Midbrain (tissue), 1 donor: ENCODE data around the gene TCF3.
A peak's percentile ranks its signal among the peaks of the same experiment; 100 is the strongest.

Experiments used
- DNase-seq: peaks from one replicate; lab custom pipeline; 2025; lab: John Stamatoyannopoulos, UW

The TCF3 gene

DNA sequence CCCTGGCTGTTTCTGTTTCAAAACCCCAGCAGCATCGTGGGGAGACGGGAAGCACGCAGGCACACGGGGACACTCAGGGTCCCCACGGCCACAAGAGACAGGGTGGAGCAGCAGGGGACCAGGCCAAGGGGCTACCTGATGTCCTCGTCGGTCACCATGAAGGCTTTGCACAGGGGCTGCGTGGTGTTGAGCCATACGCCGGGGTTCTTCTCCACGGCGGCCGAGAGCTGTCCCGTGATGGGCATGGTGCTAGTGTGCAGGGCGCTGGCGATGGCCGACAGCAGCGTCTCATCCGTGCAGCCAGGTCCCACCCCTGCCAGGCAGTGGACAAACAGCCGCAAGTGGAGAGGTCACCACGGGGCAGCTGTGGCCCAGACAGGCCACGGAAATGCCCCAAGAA is 71.5 kb downstream of the TCF3 start:
- no peak for DNase-seq

DNA sequence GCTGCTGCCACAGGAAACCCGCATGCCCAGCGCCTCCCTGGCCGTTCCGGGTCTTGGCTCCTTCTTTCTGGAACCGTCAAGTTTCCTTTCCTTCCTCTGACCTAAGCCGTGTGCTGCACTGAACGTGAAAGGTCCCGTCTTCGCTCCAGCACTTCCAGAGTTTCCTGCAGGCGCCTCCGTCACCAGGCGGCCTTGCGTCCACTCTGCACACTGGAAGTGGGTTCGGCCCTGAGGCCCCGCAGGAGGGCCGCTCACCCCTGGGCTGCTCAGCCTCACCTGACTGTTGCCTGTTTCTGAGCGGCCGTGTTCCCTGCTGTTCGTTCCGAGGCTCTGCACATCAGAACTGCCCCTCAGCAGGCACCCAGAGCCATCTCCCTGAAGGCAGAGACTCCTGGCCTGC is 72.0 kb downstream of the TCF3 start:
- no peak for DNase-seq

DNA sequence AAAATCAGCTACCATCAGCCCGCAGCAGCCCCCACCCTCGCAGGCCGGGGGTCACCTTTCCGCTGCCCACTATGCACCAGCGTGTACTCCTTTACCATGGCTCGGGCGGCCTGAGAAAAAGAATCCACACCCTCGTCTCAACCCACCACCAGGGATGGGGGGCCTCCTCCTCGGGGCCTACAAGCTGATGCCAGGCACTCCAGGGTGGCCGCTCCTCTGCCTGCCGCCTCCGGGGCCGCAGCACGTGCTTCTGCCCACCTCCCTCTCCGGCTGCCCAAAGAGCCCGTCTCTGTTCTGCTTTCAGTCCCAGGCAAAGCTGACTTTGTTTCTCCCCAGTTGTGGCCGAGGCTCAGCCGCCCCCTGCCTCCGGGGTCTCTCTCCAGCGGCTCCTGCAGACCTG is 73.2 kb downstream of the TCF3 start:
- DNase-seq, result no peak

DNA sequence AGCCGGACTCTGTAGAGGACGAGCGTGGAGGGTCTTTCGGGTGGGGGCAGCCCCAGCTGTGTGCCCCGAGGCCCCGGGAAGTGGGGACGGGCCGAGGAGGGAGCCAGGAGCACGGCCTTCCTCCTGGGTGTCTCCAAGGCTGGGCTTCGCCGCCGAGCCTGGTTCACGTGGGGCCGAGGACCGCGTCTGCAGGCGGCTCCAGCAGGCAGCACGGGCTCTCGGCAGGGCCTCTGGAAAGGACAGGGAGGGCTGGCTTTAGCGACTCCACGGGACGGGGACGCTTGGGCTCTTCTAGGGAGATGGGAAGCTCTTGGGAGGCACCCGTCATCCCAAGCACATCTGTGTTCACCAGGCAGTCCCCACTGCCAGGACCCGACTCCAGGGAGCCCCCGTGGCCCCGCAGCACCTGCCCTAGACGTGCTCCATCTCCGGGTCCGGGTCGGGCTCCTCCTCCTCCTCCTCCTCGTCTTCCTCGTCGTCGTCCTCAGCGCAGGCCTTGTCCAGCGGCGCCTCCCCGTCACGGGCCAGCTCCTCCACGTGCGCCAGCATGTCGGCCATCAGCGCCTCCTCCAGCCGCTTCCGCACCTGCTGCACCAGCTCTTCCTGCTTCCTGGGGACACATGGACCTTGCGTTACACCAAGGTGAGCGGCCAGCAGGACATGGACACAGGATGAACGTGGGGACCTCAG is 74.3 kb downstream of the TCF3 start:
- DNase-seq, result no peak

DNA sequence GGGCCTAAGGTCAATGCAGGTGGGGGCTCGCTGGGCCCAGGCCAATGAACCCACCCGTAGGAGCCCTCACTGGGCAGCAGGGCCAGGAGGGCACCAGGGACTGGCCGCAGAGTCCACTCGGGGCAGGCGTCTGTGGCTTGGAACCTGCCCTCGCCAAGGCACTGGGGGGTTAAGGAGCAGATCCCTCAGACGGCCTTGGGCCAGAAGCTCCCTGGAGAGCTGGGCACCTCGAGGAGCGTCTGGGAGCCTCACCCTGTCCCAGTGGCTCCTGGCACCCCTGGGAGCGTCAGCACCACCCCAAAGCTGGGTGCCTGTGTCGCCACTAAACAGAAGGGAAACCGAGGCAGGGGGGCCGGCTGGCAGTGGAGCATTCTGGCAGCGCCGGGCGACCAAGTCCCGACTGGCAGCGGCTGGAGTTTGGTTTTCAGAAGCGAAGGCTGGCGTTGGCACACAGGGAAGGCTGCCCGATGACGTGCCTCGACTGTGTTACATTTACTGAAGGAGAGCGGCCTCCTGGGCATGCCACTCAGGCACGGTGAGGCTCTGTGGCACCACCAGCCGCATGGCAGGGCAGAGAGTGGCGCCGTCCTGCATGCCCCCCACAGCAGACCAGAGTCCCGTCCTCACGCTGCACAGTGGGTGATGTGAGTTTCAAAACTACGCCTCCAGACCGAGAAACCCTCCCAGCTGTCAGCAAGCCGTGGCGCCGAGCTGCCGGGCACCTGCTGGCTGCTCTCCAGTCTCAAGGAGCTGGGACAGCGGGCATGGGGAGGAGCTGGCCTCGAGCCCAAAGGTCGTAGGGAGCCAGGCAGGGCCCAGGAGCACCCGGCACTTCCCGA is 75.1 kb downstream of the TCF3 start:
- no peak for DNase-seq

DNA sequence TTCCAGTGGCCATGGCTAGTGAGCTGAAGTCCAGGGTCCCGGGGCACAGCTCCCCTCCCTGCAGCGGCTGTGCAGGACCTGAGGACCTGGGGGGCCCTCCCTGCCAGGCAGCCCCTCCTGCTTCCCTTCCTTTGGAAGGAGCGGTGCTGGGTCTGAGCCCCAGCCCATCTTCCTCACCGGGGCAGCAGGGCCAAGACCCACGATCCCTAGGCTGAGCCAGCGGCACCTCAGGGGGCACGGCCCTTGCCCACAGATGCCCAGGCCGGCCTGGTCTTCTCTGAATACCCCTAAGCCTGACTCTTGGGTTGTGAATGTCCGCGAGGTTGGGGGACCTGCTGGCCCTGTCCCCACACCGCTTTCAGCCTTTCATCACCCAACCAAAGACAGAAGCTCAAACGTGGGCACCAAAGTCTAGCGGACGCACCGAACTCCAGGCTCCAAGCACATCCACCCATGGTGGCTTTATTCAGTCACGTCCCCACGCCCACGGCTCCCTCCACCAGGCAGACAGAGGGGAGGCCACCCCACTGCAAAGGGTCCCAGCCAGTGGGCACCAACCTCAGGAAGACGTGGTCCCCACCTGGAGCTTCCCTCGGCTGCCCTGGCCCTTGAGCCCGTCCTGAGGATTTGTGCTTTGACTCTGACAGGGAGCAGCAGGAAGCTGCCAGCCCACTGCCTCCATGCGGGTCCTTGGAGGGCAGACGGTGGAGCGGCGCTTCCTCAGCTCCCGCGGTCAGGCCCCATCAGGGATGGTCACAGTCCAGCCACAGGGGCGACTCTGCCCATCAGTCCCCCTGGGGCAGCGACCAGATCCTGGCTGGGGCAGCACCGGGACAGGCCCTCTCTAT is 75.9 kb downstream of the TCF3 start:
- DNase-seq, result no peak

DNA sequence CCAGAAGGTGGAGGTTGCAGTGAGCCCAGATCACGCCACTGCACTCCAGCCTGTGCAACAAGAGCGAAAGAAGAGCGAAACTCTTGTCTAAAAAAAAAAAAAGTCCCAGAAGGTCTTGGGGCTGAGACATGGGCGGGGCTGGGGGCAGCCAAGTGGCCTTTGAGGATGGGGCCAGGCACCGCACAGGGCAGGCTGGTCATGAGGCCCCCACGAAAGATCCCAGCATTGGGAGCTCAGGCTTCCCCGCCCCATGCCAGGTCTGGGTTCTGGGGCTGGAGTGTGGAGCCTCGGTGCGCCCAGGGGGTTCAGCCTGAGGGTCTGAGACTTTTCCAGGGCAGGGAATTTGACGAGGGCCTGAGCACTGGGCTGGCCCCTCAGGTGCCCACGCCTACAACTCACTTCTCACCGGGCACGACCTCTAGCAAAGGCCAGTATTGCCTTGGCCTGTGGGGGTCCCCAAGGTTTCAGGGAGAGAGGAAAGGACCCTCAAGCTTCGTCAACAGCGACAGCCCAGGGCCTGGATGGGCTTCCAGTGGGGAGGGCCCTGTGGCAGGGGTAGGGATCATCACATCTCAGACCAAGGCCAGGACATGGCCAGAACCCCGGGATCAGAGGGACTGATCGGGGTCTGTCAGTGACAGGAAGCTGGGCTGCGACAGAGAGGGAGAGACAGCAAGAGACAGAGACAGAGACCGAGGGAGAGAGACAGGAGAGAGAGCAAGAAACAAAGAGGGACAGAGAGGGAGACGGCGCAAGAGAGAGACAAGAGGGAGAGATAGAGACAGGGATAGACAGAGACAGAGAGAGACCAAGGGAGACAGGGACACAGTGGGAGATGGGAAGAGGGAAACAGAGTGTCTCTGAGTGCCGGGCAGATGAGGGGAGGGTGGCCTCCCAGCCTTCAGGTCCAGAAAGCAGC is 76.8 kb downstream of the TCF3 start:
- no peak for DNase-seq

DNA sequence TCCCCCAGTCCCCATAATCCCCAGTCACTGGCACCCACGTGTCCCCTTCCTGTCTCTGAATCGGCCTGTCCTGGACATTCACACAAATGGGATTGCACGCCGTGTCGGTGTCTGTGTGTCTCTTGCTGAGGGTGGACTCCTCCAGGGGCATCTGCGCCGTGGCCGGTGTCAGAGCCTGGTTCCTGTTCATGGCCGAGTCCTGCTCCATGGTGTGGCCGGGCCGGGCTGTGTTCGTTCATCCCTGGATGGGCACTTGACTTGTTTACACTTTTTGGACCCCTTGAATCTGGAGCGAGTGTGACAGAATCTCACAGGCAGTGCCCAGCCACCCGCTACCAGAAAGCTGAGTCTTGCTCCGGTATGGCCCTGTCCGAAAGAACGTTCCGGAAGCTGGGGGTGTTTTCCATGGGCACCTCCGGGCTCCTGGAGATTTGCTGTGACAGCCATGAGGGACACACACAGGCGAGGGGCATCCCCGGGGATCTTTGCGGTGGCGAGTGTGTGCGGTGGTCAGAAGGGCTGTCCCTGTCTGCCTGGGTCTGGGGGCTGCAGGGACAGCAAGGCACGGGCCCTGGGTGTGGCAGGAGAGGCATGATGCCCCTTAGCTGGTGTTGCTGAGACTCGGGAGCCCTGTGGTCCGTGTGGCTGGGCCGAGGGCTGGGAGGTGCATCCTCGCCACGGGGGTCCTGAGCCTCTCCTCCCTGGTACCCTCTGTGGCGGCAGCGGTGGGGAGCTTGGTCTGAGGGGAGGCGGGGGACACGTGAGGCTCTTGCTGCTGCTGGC is 77.9 kb downstream of the TCF3 start:
- DNase-seq, result no peak

DNA sequence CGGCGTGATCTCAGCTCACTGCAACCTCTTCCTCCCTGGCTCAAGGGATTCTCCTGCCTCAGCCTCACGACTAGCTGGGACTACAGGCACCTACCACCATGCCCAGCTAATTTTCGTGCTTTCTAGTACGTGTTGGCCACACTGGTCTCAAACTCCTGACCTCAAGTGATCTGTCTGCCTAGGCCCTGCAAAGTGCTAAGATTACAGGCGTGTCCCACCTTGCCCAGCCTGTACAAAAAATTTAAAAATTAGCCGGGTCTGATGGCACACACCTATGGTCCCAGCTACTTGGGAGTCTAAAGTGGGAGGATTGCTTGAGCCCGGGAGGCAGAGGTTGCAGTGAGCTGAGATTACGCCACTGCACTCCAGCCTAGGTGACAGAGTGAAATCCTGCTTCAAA is 79.6 kb downstream of the TCF3 start:
- no peak for DNase-seq

DNA sequence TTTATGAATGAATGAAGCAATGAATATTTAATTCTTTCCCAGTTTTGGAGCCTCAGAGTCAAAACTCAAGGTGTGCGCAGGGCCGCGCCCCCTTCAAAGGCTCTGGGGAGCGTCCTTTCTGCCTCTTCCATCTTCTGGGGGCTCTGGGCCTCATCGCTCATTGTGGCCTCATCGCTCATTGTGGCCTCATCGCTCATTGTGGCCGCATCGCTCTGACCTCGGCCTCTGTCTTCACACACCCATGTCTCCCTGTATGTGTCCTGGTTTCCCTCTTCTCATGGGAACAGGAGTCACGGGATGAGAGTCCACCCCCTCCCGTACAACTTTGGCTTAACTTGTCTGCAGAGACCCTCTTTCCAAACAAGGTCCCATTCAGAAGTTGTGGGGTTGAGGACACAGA is 81.1 kb downstream of the TCF3 start:
- DNase-seq, result no peak

DNA sequence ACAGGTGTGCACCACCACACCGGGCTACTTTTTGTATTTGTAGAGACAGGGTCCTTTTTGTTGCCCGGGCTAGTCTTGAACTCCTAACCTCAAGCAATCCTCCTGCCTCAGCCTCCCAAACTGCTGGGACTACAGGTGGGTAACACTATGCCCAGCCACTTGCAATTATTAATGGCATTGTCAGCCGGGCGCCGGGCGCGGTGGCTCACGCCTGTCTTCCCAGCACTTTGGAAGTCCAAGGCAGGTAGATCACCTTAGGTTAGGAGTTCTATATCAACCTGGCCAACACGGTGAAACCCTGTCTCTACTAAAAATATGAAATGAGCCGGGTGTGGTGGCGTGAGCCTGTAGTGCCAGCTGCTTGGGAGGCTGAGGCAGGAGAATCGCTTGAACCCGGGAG is 81.6 kb downstream of the TCF3 start:
- no peak for DNase-seq

DNA sequence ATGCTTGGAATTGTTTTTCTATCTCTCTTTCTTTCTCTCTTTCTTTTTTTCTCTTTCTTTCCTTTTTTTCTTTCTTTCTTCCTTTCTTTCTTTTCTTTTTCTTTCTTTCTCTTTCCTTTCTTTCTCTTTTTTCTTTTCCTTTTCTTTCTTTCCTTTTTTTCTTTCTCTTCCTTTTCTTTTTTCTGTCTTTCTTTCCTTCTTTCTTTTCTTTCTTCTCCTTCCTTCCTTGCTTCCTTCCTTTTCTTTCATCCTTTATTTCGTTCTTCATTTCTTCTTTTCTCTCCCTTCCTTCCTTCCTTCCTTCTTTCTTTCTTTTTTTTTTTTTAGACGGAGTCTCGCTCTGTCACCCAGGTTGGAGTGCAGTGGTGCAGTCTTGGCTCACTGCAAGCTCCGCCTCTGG is 82.4 kb downstream of the TCF3 start:
- no peak for DNase-seq

DNA sequence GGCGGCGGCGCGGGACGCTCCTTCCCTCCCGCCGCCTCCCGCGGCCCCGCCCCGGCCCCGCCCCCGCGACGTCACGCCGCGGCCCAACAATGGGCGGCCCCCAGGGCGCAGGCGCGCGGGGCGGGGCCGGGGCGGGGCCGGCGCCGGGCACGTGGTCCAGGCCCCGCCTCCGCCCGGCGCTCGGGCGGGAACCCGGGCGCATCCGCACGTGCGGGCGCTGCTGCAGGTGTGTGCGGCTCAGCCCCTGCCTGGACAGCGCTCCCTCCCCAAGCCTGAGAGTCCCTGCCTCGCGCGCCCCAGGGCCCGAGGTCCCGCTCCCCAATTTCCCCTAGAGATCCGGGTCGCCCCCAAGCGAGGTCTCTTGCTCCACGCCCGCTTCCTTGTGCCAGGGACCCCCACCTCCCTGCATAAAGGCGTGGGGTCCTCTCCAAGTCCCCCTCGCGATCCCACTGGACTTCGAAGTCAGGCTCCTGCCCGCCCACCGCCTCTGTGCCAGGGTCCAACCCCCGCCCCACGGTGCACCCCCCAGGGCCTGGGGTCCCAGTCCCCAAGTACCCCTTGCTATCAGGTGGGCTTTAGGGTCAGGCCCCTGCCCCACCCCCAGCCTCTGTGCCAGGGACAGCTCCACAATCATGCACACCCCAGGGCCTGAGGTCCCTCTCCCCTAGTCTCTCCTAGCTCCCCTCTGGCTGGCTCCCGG is 83.9 kb downstream of the TCF3 start, which contains the start of gene MEX3D:
Gene MEX3D (minus strand): TSS at position 6 of the 700 bp plus-strand sequence. CDS start 267 bp downstream, outside the sequence.
- peak; percentile 65 for DNase-seq

DNA sequence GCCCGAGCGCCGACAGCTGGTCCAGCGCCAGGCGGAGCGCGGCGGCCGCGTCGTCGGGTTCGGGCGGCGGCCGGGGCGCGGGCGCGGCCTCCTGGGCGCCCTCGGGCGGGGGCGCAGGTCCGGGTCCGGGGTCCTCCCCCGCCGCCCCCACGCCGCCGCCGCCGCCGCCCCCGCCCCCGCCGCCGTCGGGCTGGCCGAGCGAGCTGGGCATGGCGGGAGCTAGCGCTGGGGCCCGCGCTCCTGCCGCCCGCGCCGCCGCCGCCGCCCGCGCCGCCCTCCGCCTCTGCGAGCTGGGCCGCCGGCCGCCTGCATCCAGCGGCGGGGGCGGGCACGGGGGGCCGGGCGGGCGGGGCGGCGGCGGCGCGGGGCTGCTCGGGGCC is 84.6 kb downstream of the TCF3 start:
- DNase-seq, result no peak

DNA sequence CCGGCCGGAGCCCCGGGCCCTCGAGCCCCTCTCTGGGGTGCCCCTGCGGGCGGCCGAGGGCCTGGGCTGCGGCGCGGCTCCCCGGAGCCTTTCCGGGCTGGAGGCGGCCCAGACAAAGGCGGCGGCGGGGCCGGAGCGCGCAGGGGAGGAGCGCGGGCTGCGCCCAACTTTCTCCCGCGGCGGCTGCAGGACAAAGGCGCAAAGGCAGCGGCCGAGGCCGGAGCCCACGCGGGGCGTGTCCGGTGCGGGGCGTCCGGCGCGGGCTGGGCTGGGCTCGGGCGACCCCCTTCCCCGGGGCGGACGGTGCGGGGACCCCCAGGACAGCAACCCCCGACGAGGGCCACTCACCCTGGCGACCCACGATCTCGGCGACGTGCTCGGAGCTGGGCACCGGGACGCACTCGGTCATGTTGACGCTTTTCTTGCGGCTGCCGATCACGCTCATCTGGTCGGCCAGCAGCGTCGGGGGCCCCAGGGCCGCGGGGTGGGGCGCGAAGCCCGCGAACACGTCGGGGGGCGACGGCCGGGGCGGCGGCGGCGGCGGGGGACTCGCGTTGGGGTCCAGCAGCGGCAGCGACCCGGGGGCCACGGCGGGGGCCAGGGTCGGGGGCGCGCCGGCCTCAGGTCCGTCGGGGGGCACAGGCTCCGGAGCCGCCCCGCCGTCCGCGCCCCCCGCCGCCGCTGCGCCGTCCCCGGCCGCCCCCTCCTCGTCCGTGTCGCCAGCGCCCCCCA is 85.1 kb downstream of the TCF3 start:
- DNase-seq, result peak; percentile 31

DNA sequence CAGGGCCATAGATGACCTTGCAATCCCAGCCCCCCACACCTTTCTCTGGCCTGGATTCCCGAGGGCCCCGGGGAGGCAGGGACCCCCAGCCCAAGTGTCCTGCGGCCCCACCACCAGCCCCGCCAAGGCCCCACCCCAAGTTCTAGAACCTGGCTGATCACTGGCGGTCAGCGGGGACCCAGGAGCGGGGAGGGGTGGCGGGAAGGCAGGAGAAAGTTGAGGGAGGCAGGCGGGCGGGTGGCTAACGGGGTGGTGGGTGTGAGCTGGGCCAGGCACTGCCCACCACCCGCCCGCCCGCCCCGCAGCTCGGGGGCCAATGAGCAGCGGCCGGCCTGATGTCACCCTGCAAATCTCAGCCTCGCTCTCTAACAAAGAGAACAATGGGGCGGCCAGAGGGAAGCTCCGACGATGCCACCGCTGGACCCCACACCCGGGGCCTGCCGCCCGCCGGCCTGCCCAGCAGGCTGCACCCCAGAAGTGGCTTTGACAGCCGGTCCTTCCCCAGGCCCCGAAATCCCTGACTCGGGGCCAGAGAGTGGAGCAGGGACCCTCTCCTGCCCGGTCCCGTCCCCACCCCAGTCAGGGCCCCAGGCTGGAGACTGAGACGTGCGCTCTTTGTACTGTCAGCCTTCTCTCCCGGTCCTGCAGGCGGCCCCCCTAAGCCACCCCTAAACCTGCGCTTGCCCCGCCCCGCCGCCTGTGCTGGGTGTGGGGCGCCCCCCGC is 85.9 kb downstream of the TCF3 start:
- DNase-seq, result peak; percentile 86

DNA sequence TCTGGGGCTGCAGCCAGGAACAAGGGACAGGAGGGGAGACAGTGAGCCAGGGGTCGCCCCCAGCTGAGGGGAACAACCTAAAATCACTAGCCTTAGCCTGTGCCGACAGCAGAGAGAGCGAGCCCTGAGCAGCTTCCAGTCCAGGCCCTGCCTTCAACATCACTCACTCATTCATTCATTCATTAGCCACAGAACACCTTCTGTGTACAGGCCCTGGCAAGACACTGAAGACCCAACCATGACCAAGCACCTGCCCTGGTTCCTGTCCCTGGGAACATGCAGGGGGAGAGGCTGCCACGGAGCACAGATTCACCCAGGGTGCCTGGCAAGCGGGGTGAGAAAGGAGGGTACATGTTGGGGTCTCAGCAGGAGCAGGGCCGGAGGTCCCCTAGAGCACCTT is 89.2 kb downstream of the TCF3 start:
- DNase-seq, result no peak

DNA sequence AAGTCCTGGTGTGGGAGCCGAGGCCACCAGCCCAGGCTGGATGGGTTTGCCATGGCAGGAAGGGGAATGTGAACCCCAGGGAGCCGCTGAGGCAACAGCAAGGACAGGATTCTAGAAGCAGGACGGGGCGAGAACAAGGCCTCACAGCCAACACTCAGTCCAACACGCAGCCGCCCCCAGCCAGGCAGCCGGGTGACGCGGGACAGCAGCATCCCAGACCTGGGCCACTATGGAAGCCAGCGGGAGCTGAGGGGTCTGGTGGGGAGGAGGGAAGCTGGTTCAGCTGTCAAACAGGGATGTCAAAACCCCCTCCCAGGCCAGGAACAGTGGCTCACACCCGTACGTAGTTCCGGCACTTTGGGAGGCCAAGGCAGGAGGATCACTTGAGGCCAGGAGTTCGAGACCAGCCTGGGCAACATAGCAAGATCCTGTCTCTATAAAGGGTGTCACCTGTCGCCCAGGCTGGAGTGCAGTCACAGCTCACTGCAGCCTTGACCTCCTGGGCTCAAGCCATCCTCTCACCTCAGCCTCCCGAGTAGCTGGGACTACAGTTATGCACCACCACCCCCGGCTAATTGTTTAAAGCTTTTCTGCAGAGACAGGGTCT is 91.1 kb downstream of the TCF3 start:
- DNase-seq, result no peak
